SHP77 (cell line): ENCODE data around the gene RNF166.

Experiments
- DNase-seq, 2 experiments: peaks; one replicate each; lab custom pipeline; 2025; lab: John Stamatoyannopoulos, UW

The RNF166 gene

DNA sequence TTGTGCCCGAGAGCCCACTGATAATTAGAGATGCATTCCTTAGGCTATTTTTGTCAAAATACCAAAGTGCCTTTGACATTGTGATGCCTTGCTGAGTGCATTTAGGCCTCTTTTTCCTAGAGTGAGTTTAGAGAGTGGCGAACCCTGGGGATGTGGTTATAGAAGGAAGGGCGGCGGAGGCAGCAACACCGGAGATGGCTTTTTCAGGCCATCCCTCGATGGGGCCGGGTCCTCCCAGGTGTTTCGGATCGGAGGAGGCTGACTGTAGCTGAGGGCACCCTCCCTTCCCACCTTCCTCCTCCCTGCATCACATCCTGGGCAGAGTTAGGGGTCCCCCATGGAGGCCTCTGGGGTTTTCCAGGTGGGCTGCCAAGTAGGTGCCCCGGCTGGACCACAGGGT lies 13.3 kb downstream of the RNF166 start:
- DNase-seq = no peak

DNA sequence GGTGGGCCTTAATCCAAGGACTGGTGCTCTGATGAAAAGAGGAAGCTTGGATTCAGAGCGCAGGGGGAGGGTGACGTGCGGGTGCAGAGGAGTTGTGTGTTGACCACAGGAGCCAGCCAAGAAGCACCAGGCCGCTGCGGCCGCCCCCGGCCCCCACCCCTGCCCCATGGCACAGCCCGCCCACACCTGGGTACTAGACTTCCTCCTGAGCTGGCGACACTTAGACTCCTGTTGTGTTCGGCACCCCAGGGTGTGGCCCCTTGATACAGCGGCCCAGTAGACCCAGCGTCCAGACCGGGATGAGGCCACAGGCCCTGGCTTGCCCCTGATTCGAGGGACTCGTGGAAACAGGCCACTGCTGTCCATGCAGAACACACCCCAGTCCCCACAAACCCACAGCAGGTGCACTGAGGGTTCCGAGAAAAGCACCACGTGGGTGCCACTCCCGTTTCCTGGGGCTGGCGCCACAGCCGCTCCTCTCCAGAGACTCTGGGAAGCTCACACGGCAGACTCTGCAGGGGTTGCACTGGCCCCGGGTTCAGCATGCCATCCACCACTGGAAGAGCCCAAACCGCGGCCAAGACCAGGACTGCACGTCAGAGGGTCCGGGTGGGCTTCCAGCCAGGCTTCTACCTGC lies 14.2 kb downstream of the RNF166 start:
- no peak for DNase-seq

DNA sequence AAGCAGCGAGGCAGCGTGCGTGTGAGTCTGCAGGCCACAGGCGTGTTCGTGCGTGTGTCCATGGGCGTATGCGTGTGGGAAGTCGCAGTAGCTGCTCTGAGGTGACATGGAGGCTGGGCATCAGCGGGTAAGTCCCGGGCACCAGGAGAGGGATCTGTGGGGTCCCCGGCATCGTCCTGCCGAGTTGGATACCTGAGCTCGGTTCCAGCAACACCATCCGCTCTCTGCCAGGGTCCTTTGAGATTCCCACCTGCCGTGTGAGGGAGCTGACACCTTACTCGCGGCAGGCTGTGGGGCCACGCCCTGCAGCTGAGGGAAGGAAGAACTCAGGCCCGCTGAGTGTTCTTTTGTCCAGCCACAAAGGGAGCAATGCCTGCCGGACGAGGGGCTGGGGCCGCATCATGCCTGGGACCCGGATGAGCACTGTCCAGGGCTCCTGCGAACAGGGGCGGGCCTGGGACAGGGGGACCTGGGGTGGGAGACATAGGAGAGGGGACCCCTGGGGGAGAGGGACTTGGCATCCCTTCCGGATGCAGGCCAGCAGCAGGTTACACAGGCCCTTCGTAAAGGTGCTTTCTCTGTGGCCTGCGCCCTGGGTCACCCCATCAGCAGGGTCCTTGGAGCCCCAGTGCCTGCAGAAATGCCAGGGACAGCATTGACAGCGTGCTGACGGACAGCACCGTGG lies 14.9 kb downstream of the RNF166 start:
- no peak for DNase-seq

DNA sequence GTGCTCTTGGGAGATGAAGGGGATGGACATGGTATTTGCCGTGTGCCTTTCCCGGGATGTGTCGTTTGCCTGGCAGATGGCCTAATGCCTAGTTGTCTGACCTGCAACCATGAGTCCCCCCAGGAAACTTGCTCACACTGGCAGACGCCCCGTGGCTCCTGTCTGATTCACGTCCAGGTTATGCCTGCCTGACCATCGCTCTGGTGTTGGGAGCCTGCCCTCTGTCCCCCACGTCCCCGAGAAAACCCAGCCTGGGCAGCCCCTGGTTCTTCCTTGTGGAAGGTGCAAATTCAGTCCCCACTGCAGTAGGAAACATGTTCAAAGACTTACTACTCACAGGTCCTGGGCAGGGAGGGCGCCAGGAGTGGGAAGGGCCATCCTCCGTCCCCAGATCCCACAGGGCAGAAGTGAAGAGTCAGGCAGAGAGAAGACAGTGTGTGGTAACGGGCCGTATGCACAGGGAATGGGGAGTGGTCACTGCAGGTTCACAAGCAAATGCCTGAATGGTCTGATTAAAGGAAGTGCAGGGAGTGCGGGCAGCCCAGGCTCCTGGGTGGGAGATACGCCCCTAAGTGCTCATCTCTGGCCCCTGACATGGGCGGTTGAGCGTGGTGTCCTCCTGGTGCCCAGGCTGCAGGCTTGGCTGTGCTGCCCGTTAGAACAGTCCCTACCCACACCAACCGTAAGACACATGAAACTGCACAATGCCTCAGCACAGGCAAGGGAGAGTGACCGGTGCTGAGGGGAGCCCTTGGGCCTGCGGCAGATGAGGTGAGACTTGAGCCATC lies 15.7 kb downstream of the RNF166 start:
- DNase-seq = no peak

DNA sequence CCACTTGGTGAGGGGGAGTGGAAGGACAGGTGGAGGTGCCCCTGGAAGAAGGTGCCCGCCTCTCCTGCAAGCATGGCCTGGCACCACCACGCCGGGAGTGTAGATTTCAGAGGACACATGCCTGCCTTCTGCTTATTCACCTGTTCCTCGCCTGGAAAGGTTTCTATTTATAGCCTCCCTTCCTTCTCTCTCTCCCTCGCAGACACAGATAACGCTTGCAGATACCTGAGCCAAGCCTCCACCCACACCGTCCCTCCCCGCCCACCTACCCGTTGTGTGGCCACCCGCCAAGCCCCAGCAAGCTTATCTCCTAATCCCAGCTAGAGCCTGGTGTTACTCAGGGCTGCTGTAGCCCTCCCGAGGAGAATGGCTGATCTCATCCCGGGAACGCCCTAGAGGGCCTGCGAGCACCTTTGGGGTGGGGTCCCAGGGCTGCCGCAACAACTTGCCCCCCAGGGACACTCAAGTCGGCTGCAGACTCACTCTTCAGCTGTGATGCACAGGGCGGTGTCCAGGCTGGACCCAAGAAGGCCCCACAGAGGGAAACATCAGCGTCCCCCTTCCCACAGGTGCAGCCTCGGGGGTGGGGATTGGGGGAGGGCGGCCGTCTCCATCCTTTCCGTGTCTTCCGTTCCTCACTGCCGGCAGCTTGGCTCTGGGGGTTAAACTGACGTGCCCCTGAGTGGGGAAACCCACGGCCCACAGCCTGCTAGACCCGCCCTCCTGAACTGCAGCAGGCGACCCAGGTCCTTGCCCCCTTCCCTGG lies 18.0 kb downstream of the RNF166 start:
- DNase-seq = peak; percentile 40 to 48

DNA sequence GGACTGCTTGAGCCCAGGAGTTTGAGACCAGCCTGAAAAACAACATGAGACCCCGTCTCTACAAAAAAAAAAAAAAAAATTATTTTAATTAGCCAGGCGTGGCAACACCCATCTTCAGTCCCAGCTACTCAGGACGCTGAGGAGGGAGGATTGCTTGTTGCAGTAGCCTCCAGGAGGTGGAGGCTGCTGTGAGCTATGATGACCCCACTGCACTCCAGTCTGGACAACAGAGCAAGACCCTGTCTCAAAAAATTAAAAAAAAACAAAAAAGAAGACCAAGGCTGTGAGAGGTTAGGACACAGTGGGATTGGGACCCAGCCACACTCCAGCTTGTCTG lies 18.6 kb downstream of the RNF166 start:
- no peak for DNase-seq

DNA sequence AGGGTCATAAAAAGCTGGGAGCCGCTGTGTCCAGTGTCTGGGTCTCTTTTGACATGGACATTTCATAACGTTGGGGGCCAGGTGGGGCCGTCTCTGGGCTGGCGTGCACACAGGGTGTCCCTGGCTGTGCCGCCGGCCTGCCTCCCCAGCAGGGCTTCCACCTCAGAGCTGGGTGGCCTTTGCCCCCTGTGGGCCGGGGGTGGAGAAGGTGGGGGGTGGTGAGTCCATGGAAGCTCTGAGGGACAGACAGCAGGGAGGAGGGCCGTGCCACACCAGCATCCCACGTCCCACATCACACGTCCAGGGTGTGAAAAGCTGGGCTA lies 19.0 kb downstream of the RNF166 start:
- DNase-seq = no peak

DNA sequence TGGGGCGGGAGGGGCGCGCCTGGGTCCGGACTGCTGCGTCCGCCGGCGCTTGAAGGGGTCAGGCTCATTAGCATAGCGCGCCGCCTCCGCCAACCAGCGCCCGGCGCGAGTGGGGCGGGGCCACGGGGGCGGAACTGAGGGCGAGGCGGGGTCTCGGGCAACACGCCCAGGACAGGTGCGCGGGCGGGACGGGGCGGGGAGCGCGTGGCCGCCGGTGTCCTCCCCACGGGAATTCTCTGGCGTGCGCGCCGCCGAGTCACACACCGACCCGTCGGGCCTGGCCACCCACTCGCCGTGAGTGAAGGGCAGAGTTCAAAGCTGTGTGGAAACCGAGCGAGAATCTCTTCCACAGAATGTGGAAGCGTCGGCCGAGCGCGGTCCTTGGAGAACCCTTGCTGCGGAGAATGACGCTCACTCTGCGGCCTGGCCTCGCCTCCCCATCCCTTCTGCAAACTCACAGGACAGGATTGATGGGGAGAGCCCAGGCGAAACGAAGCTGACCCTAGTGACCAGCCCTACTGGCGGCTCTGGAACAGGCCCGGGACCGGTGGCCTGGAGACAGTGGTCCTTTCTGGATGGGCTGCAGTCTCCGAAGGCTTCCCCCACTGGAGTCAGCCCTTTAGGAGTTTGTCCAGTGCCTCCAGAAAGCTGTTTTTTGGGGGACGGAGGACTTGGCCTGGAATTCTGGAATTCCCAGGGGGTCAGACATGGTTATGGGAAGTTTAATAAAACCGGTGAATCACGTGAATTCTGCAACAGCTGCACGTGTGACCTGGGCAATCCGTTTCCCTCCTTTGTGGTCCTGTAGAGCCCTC lies 19.6 kb downstream of the RNF166 start, which contains the start of gene SNAI3:
TSS of gene SNAI3 (minus strand) at position 69 of the 815 bp plus-strand sequence. CDS start 101 bp downstream, outside the sequence.
- peak; percentile 68 to 74 for DNase-seq

DNA sequence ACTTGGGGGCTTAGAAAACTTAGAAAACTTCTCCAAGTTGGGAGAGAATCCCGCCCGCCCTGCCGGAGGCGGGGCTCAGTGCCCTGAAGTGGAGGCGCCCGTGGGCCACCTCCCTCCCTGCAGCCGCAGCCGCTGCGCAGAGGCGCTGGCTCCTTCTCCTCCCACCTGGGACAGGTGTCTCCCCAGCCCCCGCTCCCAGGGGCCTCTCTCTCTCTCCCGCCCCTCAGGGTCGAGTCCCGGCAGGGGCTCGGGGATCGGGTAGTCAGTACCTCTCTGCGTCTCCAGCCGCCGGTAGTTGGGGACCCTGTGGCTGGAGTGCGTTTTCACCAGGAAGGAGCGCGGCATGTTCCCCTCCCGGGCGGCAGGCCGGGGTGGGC lies 20.2 kb downstream of the RNF166 start:
- no peak for DNase-seq

DNA sequence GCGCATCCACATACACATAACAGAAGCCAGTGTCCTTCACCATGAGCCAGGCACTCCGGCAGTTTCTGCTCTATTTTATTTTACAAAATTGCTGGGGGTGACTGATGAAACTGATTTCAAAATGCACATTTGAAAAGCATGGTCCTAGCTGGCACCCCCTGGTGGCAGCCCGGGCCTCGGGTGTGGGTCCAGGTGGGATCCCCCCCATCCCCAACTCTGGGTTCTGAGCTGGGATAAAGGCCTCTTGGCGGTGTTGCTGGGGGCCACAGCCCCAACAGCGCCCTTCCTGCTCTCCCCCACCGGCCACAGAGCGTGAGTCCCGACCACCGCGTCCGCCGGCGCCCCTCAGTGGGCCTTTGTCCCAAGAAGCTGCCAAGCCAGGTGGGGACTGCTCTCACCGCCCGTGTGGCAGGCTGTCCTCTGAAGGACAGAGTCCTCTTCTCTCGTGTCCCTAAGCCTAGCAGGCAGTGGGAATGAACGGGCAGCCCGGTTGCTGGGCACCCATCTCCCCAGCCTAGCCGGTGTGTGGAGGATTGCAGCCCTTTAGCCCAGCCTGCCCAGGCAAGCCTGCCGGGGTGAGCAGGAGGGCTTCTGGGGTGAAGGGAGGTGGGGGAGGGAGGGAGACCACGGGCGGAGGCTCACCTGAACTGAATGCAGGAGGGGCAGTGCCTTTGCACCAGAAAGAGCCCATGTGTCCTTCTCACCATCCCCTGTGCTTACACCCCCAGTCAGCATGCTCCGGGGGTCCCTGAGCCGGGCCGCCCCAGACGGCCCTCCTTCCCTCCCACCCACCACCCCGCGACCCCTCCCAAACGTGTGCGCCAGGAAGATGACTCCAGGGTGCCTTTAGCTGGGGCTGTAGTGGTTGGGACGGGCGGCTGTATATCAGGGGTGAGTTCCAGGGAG lies 20.8 kb downstream of the RNF166 start:
- no peak for DNase-seq

DNA sequence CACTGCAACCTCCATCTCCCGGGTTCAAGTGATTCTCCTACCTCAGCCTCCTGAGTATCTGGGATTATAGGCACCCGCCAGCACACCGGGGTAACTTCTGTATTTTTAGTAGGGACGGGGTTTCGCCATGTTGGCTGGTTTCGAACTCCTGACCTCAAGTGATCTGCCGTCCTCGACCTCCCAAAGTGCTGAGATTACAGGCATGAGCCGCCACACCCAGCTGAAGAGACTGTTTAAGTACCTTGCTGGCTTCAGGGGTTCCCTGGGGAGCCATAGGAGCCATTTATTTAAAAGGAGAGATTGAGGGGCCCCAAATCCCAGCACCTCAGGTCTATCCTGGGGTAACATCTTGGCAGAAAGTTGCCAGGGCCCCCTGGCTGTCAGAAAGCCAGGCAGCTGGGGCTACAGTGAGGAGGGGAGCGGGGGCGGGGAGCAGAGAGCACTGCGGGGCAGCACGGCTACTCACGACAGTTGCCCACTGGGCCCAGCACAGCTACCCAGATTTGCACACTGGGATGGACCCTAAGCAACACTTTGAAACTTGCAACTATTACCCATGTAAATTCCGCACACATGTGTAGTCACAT lies 21.5 kb downstream of the RNF166 start:
- no peak for DNase-seq

DNA sequence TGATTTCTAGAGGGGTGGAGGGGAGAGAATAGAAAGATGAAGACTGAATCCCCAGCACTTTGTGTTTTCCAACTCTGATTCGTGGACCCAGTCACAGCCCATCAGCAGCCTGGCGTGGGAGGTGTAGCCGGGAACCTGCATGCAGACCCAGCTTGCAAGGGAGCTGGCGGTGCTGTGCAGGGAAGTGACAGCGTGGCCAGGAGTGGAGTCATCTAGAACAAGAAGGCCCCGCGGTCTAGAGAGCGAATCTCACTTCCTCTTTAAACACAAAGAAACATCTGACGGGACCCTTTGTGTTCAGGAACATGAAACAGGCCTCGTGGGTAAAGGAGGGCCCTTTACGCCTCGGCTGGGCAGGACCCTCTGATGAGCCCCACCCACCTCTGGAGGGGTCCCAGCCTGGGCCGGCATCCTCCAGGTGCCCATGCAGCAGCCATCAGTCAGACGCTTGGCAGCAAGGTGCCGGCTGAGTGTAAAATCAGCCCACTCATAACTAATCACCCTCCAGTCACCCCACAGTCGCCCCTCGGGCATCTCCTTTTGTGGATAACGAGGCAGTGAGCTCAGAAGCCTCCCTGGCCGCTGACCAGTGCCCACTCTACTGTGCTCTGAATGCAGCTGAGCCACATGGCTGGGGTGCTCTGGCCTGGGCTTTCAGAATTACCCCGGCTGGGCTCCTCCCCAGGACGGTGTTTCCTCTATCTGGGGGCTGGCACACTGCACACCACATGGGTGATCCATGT lies 24.3 kb downstream of the RNF166 start:
- no peak for DNase-seq

DNA sequence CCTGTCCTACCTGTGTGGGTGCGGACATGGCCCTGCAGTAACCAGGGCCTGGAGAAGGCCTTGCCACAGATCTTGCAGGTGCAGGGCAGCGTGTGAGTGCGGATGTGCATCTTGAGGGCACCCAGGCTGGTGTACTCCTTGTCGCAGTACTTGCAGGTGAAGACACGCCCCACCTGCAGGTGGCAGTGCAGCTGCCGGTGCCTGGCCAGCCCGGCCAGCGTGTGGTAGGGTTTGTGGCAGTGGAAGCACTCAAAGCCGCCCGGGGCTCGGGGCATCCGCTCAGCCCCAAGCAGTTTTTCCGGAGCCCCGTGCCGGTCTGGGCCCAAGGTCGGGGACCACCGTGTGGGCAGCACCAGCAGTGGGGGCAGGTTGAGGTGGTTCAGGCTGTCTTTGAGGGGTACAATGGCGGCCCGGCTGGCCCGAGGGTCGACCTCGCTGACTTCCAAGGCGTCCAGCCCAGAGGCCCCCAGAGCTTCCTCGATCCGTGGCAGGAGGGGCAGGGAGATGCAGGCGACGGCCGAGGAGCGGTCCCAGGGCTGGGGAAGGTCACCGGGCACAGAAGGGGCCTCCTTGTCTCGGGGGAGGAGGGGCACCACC lies 25.0 kb downstream of the RNF166 start:
- no peak for DNase-seq

DNA sequence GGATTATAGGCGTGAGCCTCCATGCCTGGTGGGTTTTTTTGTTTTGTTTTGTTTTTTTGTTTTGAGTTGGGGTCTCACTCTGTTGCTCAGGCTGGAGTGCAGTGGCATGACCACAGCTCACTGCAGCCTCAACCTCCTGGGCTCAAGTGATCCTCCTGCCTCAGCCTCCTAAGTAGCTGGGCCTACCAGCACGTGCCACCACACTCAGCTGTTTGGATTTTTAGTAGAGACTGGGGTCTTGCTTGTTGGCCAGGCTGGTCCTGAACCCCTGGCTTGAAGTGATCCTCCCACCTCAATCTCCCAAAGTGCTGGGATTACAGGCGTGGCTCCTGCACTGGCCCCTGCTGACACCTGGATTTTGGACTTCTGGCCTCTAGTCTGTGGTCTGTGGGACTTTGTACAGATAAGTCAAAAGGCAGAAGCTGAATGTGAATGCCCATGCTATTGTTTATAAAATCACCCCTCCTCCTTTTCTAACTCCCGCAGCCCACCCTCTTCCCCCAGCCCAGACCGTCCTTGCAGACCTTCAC lies 25.6 kb downstream of the RNF166 start:
- DNase-seq = no peak

DNA sequence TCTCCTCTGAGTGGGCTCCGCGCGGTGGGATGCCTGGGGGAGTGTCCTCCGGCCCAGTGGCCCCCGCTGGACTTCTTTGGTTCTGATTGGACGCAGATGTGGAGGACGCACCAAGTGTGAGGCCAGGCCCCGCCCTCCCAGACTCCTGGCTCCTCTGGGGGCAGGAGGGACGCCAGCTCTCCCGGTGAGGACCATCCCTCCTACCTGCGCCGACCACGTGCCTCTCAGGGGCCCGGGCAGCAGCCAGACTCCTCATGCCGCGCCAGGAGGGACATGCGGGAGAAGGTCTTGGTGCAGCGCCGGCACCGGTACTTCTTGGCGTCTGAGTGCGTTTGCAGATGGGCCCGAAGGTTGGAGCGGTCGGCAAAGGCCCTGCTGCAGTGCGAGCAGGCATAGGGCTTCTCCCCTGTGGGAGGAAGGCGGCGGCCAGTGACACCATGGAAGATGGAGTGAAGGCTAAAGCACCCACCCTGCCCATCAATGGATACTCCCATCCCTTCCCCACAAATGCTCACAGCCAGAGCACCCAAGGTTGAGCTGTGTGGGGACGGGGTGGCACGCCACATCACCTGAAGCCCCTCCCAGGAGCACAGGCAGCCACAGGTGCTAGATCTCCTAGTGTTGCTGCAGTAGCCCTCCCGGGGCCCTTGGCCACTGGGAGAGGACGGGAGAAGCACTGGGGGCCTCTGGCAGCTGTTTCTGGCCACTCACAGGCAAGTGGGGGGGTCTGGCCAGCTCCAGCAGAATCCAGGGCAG lies 27.8 kb downstream of the RNF166 start:
- DNase-seq = no peak

DNA sequence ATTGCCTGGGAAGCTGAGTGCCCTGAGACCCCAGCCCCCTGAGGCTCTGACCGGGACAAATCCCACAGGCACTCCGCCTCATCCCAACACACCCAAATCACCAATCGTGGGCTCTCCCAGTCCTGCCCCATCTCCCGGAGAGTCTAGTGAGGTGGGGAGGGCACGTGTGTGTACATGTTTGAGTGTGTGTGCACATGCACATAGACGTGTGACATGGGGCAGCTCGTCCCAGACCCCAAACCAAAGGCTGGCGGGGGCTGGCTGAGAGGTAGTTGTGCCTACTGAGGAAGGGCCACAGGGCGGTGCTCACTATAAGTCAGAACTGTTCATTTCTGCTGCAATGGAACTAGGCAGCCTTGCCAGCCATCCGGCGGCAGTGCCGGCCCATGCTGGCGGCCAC lies 28.5 kb downstream of the RNF166 start:
- DNase-seq = no peak

DNA sequence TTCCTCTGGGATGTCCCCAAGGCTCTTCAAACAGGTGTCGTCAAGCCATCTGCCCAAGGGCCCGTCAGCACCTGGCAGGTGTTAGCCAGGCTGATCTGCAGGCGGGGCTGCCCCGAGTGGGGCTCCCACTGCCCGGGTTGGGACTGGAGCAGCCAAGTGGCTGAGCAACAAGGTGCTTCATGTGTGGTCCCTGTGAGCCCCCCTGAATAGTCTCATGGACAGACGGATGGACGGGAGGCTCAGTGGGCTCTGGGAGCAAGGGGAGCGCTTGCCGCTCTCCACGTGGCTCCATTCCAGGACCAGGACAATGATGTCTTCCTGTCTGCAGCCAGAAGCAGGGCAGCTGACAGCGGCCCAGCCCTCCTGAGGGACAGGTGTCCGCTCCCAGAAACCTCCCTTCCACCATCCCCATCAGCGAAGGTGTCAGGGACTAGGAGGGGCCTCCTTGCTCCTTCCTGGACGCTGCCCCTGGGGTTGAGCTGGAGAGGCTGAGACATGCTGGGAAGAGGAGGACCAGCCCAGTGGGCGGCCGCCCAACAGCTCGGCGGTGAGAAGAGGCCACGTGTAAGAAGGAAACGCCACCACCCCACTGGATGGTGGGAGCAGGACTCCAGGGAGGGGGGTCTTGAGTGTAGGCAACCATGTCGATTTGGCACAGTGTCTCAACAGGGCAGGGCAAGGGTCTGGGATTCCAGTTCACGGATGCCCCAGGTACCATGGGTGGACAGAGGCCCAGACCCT lies 29.5 kb downstream of the RNF166 start:
- DNase-seq = no peak
